Upper lobe of left lung (tissue), 6 donors: ENCODE results near the gene ATP6V0C. TPM values are rescaled to one million over a fixed set of nuclear protein-coding genes. Genes with fewer than 3 reads are reported as not detected.
A peak's percentile ranks its signal among the peaks of the same experiment; 100 is the strongest.

Experiments used
- ATAC-seq, 2 donors: fragments of 200-7000 bp; cut with Tn5 transposase; one replicate each; pipeline ENCODE4 v1.9.1; 2022; ENCODE audit warnings: mild to moderate bottlenecking in 2 of 2, moderate library complexity in 2 of 2; ENCODE audit not compliant: low FRiP score in 2 of 2
- DNase-seq, 2 donors: peaks; one replicate each; pipeline ENCODE4 v3.0.0-alpha.2; 2019 to 2020
- H3K27ac ChIP-seq, 4 donors: fragments of 200-600 bp; sonication (generic); one replicate each; pipeline ENCODE4 v1.5.1; 2016 to 2019
- H3K27me3 ChIP-seq, 4 donors: fragments of 200-600 bp; sonication (generic); one replicate each; pipeline ENCODE4 v1.5.1; 2017 to 2019
- H3K36me3 ChIP-seq, 4 donors: fragments of 200-600 bp; sonication (generic); one replicate each; pipeline ENCODE4 v1.5.1; 2016 to 2019
- H3K4me1 ChIP-seq, 4 donors: fragments of 200-600 bp; sonication (generic); one replicate each; pipeline ENCODE4 v1.5.1; 2018 to 2019
- H3K4me3 ChIP-seq, 4 donors: fragments of 200-600 bp; sonication (generic); one replicate each; pipeline ENCODE4 v1.5.1; 2017 to 2019; ENCODE audit warnings: mild to moderate bottlenecking in 2 of 4, moderate library complexity in 1 of 4
- H3K9me3 ChIP-seq, 4 donors: fragments of 200-600 bp; sonication (generic); one replicate each; pipeline ENCODE4 v1.5.1; 2018 to 2019
- EP300 ChIP-seq, 4 donors: sonication (generic); formaldehyde crosslinking; IDR thresholded peaks; one replicate each; pipeline ENCODE4 v1.5.1; 2017; ENCODE audit warnings: antibody characterized with exemption in 4 of 4, control low read depth in 2 of 4
- POLR2A ChIP-seq, 4 donors: fragments of 450-650 bp; IDR thresholded peaks; one replicate each; pipeline ENCODE4 v1.5.1; 2016 to 2017; ENCODE audit warnings: antibody characterized with exemption in 4 of 4, mild to moderate bottlenecking in 2 of 4
- POLR2AphosphoS5 ChIP-seq, 2 donors: sonication (generic); formaldehyde crosslinking; IDR thresholded peaks; one replicate each; pipeline ENCODE4 v1.5.1; 2017; ENCODE audit warnings: antibody characterized with exemption in 2 of 2
- WGBS, 2 donors: methylation state at CpG; one replicate each; pipeline ENCODE4 v1.1.5; 2017 to 2018; 5-methylcytosine and 5-hydroxymethylcytosine counted together
- total RNA-seq, 6 donors: library from RNA; depleted of rRNA in 4 of 6; stranded (reverse); fragments of >200 nt in 4 of 6; gene quantifications; one replicate each; pipeline versions ENCODE4 v1.1.0 to v1.2.1, GENCODE V29; 2016 to 2021
- TF ChIP-seq, protein P1 (sequence below), 6 experiments: fragments of 450-650 bp in 4 of 6; fragments of 200-600 bp in 2 of 6; sonication (generic) in 2 of 6; IDR thresholded peaks; one replicate each; pipeline ENCODE4 v1.5.1; 2016 to 2019; ENCODE audit warnings: antibody characterized with exemption in 6 of 6
- donor health status: DM: no; HTN: no; CAD: no; lungs with moderate emphysema.
- donor health status: DM: no; HTN: yes; CAD: no; lungs with severe emphysema.

The ATP6V0C gene
- total RNA-seq, 6 donors from 2014 or later, result 84.9 to 332 (median 164) TPM

DNA sequence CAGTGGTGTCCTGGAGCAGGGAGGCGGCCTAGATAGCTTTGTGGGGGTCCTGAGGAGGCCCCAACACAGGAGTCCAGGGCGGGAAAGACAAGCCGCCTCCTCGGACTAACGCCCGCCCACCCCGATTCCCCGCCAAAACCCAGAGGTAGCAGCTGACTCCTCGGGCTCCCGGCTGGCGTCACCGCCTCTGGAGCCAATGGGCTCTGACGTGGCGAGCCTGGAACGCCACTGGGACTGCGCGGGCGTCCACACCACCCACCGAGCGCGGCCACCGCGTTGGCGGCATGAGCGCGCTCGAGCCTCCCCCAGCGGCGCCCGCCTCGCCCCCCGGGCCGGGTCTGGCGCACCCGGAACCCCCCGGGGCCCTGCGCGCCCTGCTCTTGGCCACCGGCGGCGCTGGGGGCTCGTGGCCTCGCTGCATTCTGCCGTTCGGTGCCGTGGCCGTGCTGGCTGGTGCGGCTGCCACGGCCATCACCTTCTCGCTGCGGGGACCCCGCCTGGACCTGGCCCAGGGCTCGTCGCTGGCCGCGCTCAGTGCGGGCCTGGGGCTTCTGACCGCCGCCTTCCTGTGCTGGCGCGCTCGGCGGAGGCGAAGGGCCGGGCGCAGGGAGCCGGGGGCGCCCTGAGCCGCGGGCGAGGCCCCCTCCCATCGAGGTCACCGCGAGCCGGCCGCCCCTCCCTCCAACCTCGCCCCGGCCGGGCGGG is 46.1 kb upstream of the ATP6V0C start:
- WGBS, 2 donors, result 0 to 4% methylated on average over 11 to 19 of the region's 80 CpGs
- peaks cover 30 to 52% (median 36%) of the 10 kb centered on the region in 4 donors for H3K4me1 ChIP-seq
- peaks cover 4 to 52% (median 28%) of the 10 kb centered on the region in 4 donors for H3K27me3 ChIP-seq
- H3K27ac ChIP-seq, result peak overlapping the region in 1 of 4 donors; percentile 32
- no peaks in the 10 kb centered on the region for H3K9me3 ChIP-seq
- peak in 1 of 2 donors; percentile 87 for ATAC-seq
- H3K36me3 ChIP-seq, result no peaks in the 10 kb centered on the region
- no peak for TF ChIP-seq POLR2A (IDR thresholded peaks at IDR 0.05)
- TF ChIP-seq, protein P1, sequence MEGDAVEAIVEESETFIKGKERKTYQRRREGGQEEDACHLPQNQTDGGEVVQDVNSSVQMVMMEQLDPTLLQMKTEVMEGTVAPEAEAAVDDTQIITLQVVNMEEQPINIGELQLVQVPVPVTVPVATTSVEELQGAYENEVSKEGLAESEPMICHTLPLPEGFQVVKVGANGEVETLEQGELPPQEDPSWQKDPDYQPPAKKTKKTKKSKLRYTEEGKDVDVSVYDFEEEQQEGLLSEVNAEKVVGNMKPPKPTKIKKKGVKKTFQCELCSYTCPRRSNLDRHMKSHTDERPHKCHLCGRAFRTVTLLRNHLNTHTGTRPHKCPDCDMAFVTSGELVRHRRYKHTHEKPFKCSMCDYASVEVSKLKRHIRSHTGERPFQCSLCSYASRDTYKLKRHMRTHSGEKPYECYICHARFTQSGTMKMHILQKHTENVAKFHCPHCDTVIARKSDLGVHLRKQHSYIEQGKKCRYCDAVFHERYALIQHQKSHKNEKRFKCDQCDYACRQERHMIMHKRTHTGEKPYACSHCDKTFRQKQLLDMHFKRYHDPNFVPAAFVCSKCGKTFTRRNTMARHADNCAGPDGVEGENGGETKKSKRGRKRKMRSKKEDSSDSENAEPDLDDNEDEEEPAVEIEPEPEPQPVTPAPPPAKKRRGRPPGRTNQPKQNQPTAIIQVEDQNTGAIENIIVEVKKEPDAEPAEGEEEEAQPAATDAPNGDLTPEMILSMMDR (IDR thresholded peaks at IDR 0.05), result peak in 2 of 6 experiments; percentile 13 to 38
- TF ChIP-seq POLR2AphosphoS5 (IDR thresholded peaks at IDR 0.05), result peak in 1 of 2 donors; percentile 18
- DNase-seq, result peak in 1 of 2 donors; percentile 91
- peak overlapping the region in 3 of 4 donors; percentile 43 to 53 (median 51) for H3K4me3 ChIP-seq

DNA sequence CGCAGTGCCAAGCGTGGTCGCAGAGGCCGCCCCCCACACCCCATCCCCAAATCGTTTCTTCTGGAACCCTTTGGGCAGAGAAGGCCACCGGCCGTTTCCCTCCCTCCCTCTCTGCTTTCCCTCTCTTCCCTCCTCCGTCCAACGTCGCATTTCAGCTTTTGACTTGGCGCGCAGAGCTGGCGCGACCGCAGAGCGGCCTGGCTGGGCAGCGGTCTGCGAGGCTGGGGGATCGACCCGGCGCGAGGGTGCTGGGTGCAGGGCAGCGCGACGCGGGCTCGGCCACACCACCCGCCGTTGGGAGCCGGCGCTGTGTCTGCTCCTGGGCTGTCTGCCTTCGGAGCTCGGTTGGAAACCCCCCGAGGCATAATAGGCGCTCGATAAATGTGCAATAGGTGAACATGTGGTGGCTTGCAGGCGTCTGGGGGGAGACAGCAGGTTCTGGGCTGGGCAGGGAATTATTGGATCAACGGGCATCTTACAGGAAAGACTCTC is 45.5 kb upstream of the ATP6V0C start:
- Histone ChIP-seq H3K27ac (peak overlapping the region in 1 of 4 donors; percentile 32), H3K4me3 (peak overlapping the region in 3 of 4 donors; percentile 43 to 53 (median 51)), H3K27me3 (peaks cover 4 to 58% (median 31%) of the 10 kb centered on the region in 4 donors), H3K9me3 (no peaks in the 10 kb centered on the region), H3K36me3 (no peaks in the 10 kb centered on the region), H3K4me1 (peaks cover 31 to 57% (median 40%) of the 10 kb centered on the region in 4 donors)
- TF ChIP-seq, protein P1 (IDR thresholded peaks at IDR 0.05), result no peak
- TF ChIP-seq EP300 (IDR thresholded peaks at IDR 0.05) (no peak), POLR2AphosphoS5 (IDR thresholded peaks at IDR 0.05) (no peak), POLR2A (IDR thresholded peaks at IDR 0.05) (no peak)
- WGBS, 2 donors, result 0 to 1% methylated on average over 25 to 34 of the region's 38 CpGs
- DNase-seq, result peak in 1 of 2 donors; percentile 87
- ATAC-seq, result peak in 1 of 2 donors; percentile 28

DNA sequence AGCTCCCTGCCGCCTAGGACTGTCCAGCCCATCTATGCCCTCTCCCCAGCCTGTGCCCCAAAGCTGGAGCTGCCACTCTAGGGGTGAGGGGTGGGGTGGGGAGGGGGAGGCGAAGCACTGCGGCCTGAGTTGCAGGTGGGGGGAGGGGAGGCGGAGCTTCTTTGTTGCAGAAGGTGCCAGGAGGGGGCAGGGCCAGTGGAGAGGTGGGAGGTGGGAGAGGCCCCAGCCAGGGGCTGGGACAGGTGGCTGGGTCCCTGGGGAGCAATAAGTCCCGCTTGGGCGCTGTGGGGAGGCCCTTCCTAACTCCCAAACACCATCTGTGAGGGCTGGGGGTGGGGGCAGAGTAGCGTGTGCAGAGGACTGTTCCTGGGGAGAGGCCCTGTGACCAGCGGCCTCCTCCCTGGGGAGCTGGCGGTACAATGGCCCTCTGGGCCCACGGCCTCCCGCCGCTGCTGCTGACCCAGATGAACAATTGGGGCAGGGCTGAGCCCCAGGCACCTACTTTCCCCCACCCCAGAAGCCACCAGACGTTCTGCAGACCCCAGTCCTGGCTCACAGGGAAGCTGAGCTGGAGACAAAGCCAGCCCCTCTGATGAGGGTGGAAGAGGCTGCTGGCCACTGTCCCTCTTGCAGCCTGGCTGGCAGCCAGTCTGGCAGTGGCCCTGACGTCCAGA is 44.9 kb upstream of the ATP6V0C start:
- 15 to 27% methylated on average over 8 to 13 of the region's 14 CpGs for WGBS, 2 donors
- no peak for TF ChIP-seq POLR2A (IDR thresholded peaks at IDR 0.05)
- TF ChIP-seq, protein P1 (IDR thresholded peaks at IDR 0.05), result no peak
- no peak for TF ChIP-seq POLR2AphosphoS5 (IDR thresholded peaks at IDR 0.05)
- no peak for TF ChIP-seq EP300 (IDR thresholded peaks at IDR 0.05)
- Histone ChIP-seq H3K36me3 (no peaks in the 10 kb centered on the region), H3K27ac (no peak overlapping the region), H3K4me3 (peak overlapping the region in 2 of 4 donors; percentile 43 to 53), H3K9me3 (no peaks in the 10 kb centered on the region), H3K27me3 (peaks cover 4 to 58% (median 31%) of the 10 kb centered on the region in 4 donors), H3K4me1 (peaks cover 37 to 63% (median 44%) of the 10 kb centered on the region in 4 donors)
- DNase-seq (peak in 1 of 2 donors; percentile 67), ATAC-seq (no peak)

DNA sequence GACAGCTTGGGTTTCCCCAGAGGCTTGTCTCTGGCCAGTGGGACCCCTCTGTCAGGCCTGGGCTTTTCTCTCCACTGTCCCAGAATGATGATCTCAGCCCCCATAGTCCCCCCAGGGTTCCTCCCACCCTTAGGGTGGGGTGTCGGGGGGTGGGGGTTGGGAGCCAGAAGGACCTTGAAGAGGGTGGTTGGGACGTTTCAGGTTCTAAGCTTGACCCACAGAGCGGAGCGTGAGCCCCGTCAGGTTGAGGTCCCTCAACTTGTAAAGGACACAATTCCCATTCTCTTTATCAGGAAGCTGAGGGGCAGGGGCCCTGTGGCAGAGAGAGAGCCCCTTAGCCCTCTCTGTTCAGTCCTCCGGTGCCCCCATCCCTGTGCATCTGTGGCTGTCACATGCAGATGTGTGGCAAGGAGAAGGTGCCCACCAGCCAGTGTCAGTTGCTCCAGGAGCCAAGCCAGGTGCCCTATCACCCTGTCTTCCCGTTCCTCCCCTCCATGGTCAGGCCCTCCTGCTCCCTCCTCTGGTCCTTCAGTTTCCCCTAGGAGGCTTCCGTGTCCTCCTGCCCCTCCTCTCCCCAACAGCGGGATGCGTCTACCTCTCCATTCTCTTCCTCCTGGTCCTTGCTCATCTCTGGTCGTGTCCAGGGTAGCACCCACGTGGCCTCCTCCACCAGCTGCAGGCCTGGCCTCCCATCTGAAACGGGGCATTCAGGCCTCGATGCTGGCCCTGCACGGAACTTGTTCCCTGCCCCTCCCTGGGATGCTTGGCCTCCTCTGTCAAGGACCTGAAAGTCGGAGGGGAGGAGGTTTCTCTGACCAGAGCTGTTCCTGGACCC is 44.1 kb upstream of the ATP6V0C start:
- DNase-seq, result no peak
- peaks cover 39 to 71% (median 48%) of the 10 kb centered on the region in 4 donors for H3K4me1 ChIP-seq
- WGBS, 2 donors, result 59 to 65% methylated on average over 8 to 16 of the region's 16 CpGs
- no peak for ATAC-seq
- no peak overlapping the region for H3K4me3 ChIP-seq
- H3K9me3 ChIP-seq, result no peaks in the 10 kb centered on the region
- H3K27me3 ChIP-seq, result peaks cover 4 to 58% (median 31%) of the 10 kb centered on the region in 4 donors
- H3K36me3 ChIP-seq, result no peaks in the 10 kb centered on the region
- TF ChIP-seq POLR2A (IDR thresholded peaks at IDR 0.05) (no peak), POLR2AphosphoS5 (IDR thresholded peaks at IDR 0.05) (no peak)
- H3K27ac ChIP-seq, result no peak overlapping the region
